ENCODE data around the gene NUDT6. TPM values are rescaled to one million over a fixed set of nuclear protein-coding genes. Genes with fewer than 3 reads are reported as not detected.

Gene NUDT6
- polyA plus RNA-seq, 4 donors, result 12.7 to 19.7 (median 17.4) TPM

- no peak for DNase-seq (ENCODE audit: low read depth in 4 of 4, low spot score in 3 of 4)
Observed at GRCh38 chr4:122914938-122915337, 7.5 kb downstream of the NUDT6 start.

GRCh38 chr4:122914292-122914904 lies 8.0 kb downstream of the NUDT6 start:
- no peak for DNase-seq (ENCODE audit: low read depth in 4 of 4, low spot score in 3 of 4)

GRCh38 chr4:122912810-122913575 lies 9.4 kb downstream of the NUDT6 start:
- no peak for DNase-seq (ENCODE audit: low read depth in 4 of 4, low spot score in 3 of 4)

DNA sequence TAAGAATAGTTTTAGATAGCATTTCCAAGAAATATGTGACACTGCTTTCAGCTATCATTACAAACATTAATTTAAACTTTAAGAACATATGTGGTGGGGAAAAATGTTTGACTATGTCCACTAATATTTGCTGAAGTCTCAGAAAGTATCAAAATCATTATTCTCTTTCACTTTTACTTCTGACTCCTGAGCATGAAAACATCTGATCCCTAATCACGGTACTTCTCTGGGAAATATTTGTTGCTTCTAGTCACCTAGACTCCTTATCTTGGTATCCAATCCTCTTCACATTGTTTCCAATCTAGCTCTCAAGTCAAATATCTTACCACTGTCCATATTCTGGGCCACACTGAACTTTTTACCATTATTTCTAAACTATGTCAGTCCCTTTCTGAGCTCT lies 10.8 kb downstream of the NUDT6 start:
- no peak for DNase-seq (ENCODE audit: low read depth in 4 of 4, low spot score in 3 of 4)

DNA sequence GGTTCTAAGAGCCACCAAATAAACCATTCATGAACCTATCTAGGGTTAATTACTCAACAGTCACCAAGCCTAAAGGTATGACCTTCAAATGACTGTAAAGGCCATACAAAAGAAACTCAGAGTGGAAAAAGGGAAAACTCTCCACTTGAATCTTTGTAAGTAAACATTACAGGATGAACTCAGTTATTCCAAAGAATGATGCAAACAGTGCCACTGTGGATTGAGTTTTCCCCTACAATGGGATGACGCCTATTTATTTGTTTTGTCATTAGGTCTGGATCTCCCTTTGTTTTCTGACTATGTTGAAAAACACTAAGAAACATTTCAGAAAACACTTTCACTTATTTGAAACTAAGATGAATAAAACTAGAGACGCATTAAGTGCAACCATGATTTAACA lies 12.7 kb downstream of the NUDT6 start:
- DNase-seq (ENCODE audit: low read depth in 4 of 4, low spot score in 3 of 4), result no peak

- no peak for DNase-seq (ENCODE audit: low read depth in 4 of 4, low spot score in 3 of 4)
Observed at GRCh38 chr4:122908223-122908622, 14.2 kb downstream of the NUDT6 start.

- DNase-seq (ENCODE audit: low read depth in 4 of 4, low spot score in 3 of 4), result no peak
Observed at GRCh38 chr4:122906859-122907305, 15.5 kb downstream of the NUDT6 start.

DNA sequence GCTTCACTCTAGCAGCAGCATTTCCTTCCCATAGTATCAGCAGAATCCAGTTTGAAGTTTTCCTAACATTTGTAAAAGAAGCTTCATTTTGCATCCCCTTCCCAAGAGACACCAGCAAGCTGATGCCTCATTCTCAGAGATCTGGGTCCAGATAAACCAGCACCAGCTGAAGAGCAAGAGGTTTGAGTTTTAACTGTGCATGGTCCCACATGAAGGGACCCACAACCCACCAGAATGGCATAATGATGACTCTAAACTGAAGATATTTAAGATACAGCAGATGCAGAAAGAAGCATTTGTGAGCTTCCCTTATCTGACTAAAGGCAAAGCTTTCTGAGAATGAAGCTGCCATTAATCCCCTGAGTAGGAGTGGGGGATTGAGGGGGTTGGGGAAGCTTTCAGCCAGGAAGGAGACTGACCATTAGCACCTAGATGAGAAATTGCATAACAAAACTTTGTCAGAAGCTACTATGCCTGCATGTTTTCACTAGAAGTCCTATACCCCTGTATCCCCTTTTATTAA lies 18.6 kb downstream of the NUDT6 start:
- no peak for DNase-seq (ENCODE audit: low read depth in 4 of 4, low spot score in 3 of 4)

- DNase-seq (ENCODE audit: low read depth in 4 of 4, low spot score in 3 of 4), result no peak
Observed at GRCh38 chr4:122901247-122902010, 21.0 kb downstream of the NUDT6 start.

- no peak for DNase-seq (ENCODE audit: low read depth in 4 of 4, low spot score in 3 of 4)
Observed at GRCh38 chr4:122900314-122900713, 22.1 kb downstream of the NUDT6 start.

DNA sequence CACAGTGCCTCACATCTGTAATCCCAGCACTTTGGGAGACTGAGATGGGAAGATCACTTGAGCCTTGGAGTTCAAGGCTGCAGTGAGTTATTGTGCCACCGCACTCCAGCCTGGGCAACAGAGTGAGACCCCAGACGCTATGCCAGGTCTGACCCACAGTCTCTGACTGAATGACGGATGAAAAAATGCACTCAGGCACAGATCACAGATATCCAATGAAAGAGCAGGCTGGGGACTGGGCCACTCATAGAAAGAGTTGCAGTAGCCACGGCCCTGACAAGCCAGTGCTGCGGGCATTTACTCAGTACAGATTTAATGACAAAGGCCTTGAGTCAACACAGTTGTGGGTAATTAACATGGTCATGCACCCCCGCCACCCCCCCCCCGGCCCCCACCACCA lies 22.7 kb downstream of the NUDT6 start:
- DNase-seq (ENCODE audit: low read depth in 4 of 4, low spot score in 3 of 4), result no peak

DNA sequence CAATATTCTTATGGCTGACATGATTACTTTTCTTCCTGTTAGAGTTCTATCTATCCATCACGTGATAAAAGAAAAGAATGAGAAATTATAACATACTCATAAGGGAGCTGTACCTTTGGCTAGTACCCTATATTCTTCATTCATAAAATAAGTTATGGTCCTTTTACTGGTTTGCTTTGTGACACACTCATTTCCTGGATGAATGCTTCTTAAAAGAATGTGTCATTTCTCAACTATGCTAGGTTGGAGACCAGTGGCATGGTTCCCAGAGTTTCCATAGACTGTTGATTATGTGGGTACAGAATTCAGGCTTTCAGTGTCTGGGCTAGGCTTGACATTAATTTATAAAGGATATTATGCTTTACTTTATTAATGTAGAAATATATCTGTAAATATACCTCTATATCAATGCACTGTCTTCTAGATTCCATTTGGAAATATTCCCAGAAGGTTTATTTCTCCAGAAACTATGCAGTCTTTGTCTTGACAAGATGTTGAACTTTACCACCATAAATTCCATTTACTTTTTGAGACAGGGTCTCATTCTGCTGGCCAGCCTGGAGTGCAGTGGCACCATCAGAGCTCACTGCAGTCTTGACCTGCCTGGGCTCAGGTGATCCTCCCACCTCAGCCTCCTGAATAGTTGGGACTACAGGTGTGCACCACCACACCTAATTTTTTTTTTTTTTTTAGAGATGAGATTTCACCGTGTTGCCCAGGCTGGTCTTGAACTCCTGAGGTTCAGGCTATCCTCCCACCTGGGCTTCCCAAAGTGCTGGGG lies 23.8 kb downstream of the NUDT6 start:
- no peak for DNase-seq (ENCODE audit: low read depth in 4 of 4, low spot score in 3 of 4)

- DNase-seq (ENCODE audit: low read depth in 4 of 4, low spot score in 3 of 4), result no peak
Observed at GRCh38 chr4:122896270-122896669, 26.1 kb downstream of the NUDT6 start.

DNA sequence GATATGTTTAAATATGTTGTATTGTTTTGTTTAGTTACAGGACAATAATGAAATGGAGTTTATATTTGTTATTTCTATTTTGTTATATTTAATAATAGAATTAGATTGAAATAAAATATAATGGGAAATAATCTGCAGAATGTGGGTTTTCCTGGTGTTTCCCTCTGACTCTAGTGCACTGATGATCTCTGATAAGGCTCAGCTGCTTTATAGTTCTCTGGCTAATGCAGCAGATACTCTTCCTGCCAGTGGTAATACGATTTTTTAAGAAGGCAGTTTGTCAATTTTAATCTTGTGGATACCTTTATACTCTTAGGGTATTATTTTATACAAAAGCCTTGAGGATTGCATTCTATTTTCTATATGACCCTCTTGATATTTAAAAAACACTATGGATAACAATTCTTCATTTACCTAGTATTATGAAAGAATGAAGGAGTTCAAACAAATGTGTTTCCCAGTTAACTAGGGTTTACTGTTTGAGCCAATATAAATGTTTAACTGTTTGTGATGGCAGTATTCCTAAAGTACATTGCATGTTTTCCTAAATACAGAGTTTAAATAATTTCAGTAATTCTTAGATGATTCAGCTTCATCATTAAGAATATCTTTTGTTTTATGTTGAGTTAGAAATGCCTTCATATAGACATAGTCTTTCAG lies 26.9 kb downstream of the NUDT6 start:
- no peak for DNase-seq (ENCODE audit: low read depth in 4 of 4, low spot score in 3 of 4)

- no peak for DNase-seq (ENCODE audit: low read depth in 4 of 4, low spot score in 3 of 4)
Observed at GRCh38 chr4:122894827-122895226, 27.6 kb downstream of the NUDT6 start.

GRCh38 chr4:122890147-122890795 lies 32.1 kb downstream of the NUDT6 start:
- DNase-seq (ENCODE audit: low read depth in 4 of 4, low spot score in 3 of 4), result no peak

- DNase-seq (ENCODE audit: low read depth in 4 of 4, low spot score in 3 of 4), result no peak
Observed at GRCh38 chr4:122889726-122890125, 32.7 kb downstream of the NUDT6 start.

DNA sequence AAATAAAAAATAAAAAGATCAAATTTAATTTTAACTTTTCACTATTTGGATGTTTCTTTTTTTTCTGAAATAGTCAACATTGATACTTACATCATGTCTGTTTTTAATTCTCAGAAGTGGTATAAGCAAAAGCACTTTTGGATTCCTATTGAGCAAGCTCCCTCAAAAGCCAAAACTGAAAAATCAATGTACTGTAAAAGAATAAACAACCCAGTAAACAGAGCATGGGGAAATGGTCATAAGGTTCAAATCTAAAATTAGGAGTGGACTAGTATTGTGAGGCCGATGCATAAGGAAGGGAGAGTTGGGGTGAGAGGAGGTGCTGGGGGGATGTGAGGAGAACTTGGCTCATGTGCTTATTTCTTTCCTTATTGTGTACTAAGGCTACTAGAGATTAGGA lies 37.9 kb downstream of the NUDT6 start:
- no peak for DNase-seq (ENCODE audit: low read depth in 4 of 4, low spot score in 3 of 4)

DNA sequence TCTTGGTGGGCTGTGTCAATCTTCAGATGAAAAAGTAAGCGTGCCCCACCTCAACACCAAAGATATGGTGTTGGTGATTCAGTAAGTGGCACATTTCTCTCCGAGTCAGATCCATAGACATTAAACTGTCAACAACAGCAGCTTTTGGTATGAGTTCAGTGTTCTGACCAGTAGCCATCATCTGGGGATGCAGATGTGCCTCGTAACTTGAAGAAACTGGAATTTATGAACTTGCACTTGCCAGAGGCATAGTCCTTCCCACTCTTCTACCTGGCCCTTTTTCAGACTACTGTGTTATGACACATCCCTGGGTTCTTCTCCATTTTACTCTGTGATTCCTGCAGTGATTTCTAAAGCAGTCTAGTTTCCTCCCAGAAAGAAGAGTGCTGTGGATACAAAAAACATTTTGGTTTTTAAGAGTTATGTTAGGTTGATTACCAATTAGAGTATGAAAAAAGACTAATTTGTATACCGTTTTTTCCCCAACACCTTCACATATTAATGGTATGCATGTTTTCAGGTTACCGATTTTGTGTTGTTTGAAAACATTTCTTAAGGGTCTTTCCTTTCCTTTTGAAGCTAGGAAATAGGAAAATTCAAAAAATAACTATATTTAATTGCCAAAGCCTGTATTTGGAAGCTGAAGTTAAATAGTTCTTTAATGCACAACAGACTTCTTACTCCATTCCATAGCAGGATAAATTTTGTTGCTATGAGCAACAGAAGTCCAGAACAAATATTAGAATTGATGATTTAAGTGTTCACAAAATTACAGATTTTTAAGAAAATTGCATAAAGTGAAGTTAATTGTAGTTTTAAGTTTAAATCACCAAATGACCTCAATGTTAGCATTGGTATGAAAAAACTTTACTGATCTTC lies 39.3 kb downstream of the NUDT6 start:
- no peak for DNase-seq (ENCODE audit: low read depth in 4 of 4, low spot score in 3 of 4)

Measured in left renal pelvis (tissue), 4 donors.